KG1 (cell line): Measurements from ENCODE around the gene IFI30.

Experiments used
- DNase-seq: peaks from one replicate; lab custom pipeline; 2025; lab: John Stamatoyannopoulos, UW

IFI30 gene

GRCh38 chr19:18225702-18226468 is 52.3 kb downstream of the IFI30 start, which contains the start of gene PDE4C:
TSS of gene PDE4C (minus strand) at chr19:18226438. CDS start at chr19:18226415, 23 bp downstream.
- DNase-seq, result no peak

GRCh38 chr19:18226956-18227780 is 53.6 kb downstream of the IFI30 start:
- no peak for DNase-seq
